ENCODE results near the gene FAM241B. TPM values are rescaled to one million over a fixed set of nuclear protein-coding genes. Genes with fewer than 3 reads are reported as not detected.

FAM241B gene
- total and polyA plus RNA-seq, 10 of the 15 experiments (the other 5 are each of a cell fraction or from before 2014, with no cell fraction given) = 0.09 to 0.99 (median 0.24) TPM

- Histone ChIP-seq H3K79me2 (ENCODE audit: control insufficient read depth, insufficient read depth, low read length) (no peaks in the 10 kb centered on the region), H3K36me3 (ENCODE audit: control insufficient read depth in 2 of 2, insufficient read depth in 2 of 2, low read length in 1 of 2) (no peaks in the 10 kb centered on the region), H3K27ac (ENCODE audit: control insufficient read depth, insufficient read depth) (no peak overlapping the region), H2AFZ (ENCODE audit: control insufficient read depth, low read depth, low read length) (no peak overlapping the region), H4K20me1 (ENCODE audit: control insufficient read depth, insufficient read depth) (no peaks in the 10 kb centered on the region), H3K4me2 (ENCODE audit: control insufficient read depth, insufficient read depth) (no peak overlapping the region), H3K4me3 (no peak overlapping the region), H3K4me1 (ENCODE audit: control insufficient read depth, insufficient read depth, low read length) (no peaks in the 10 kb centered on the region), H3K9ac (ENCODE audit: control insufficient read depth, insufficient read depth, low read length) (no peak overlapping the region), H3K27me3 (replicated peaks in 1 of 2; ENCODE audit: control insufficient read depth in 2 of 2, insufficient read depth in 2 of 2, low read length in 1 of 2) (no peaks in the 10 kb centered on the region; a peak in 1 of 4 replicates), H3K9me3 (replicated peaks; ENCODE audit: control insufficient read depth, insufficient read depth, low read length) (no peaks in the 10 kb centered on the region; the same call in 2 of the 3 replicates)
- RAD21 ChIA-PET (ENCODE audit: unreplicated experiment) = no interaction called here
- no TSS peak for BruUV-seq (replicated peaks)
- POLR2A ChIA-PET = no interaction called here
- FAIRE-seq = no peak
- 16% methylated on average over 5 of the region's 5 CpGs for WGBS (ENCODE audit: insufficient coverage, insufficient replicate concordance, low lambda C conversion rate, missing lambda C conversion rate)
- intact Hi-C loops (cut with micrococcal nuclease; ENCODE audit: unreplicated experiment) (no loop called here), in situ Hi-C loops (cut with MboI) (no loop called here)
- SMC1A ChIA-PET (ENCODE audit: uncharacterized antibody, unreplicated experiment) = interaction anchor here (1.0 to 1.2 kb wide), 3 partner anchors 9 to 122 kb away, joined by 3 to 5 read pairs (median 4); no protein-coding TSS in a partner anchor
- DNase-seq (ENCODE audit: low read depth, low spot score) = no peak
- TF ChIP-seq CREB1 (IDR thresholded peaks at IDR 0.05; ENCODE audit: low read depth) (no peak), DPF2 (IDR thresholded peaks at IDR 0.05) (no peak), YBX1 (IDR thresholded peaks at IDR 0.05) (no peak), E2F8 (IDR thresholded peaks at IDR 0.05; ENCODE audit: low read depth, partially characterized antibody) (no peak), SREBF2 (IDR thresholded peaks at IDR 0.05; ENCODE audit: low read length) (no peak), ASH2L (IDR thresholded peaks at IDR 0.05; ENCODE audit: borderline replicate concordance, low read depth) (no peak), MTA3 (IDR thresholded peaks at IDR 0.05; ENCODE audit: borderline replicate concordance, low read length) (no peak), SMAD5 (IDR thresholded peaks at IDR 0.05; ENCODE audit: low read depth) (no peak), TCF7 (IDR thresholded peaks at IDR 0.05; ENCODE audit: borderline replicate concordance) (no peak), SRF (IDR thresholded peaks at IDR 0.05; ENCODE audit: low read depth in 2 of 2, low read length in 2 of 2) (no peak), MTA2 (IDR thresholded peaks at IDR 0.05; ENCODE audit: low read depth) (no peak), ZNF592 (IDR thresholded peaks at IDR 0.05) (no peak), E2F4 (IDR thresholded peaks at IDR 0.05; ENCODE audit: low read depth, low read length) (no peak), BMI1 (IDR thresholded peaks at IDR 0.05; ENCODE audit: borderline replicate concordance) (no peak)
- no peak for ATAC-seq
- CTCF ChIA-PET = interaction anchor here (1.1 to 1.3 kb wide), 2 partner anchors 10 to 13 kb away, joined by 3 to 4 read pairs; no protein-coding TSS in a partner anchor
These were observed 29.2 kb upstream of the FAM241B start for GRCh38 chr10:69600761-69601330.

Data from GM12878 (cell line).